Astrocyte of the spinal cord (primary cell): Measurements from ENCODE around the gene HIVEP3.

Experiments used
- DNase-seq: peaks from one replicate; pipeline ENCODE4 v3.0.0; 2011; ENCODE audit warnings: low read depth, low spot score
- H3K4me3 ChIP-seq: 2 replicates; pipeline ENCODE4 v1.5.1; 2011; ENCODE audit warnings: low read depth, mild to moderate bottlenecking, low read length, moderate library complexity
- CTCF ChIP-seq: IDR thresholded peaks from 2 replicates; pipeline ENCODE4 v1.5.1; 2012; ENCODE audit warnings: low read depth, mild to moderate bottlenecking, low read length, inconsistent platforms
- in situ Hi-C: cut with HindIII; loops from 2 replicates; pipeline ENCODE4 v1.10.0; 2017; ENCODE audit warnings: low sequenced_read_pairs

HIVEP3 gene

GRCh38 chr1:41878495-41878894 is 40.2 kb downstream of the HIVEP3 start:
- H3K4me3 ChIP-seq, result no peak overlapping the region
- TF ChIP-seq CTCF, result no peak
- in situ Hi-C loops, result no loop called here
- no peak for DNase-seq

GRCh38 chr1:41876576-41877445 is 41.9 kb downstream of the HIVEP3 start:
- H3K4me3 ChIP-seq, result no peak overlapping the region

GRCh38 chr1:41875487-41875886 is 43.2 kb downstream of the HIVEP3 start:
- in situ Hi-C loops, result no loop called here
- no peak overlapping the region for H3K4me3 ChIP-seq
- no peak for TF ChIP-seq CTCF
- no peak for DNase-seq

More at GRCh38 chr1:41876576-41877445, 41.9 kb downstream of the HIVEP3 start:
- TF ChIP-seq CTCF, result no peak
- DNase-seq, result no peak
- in situ Hi-C loops, result no loop called here

GRCh38 chr1:41874903-41875411 is 43.8 kb downstream of the HIVEP3 start:
- in situ Hi-C loops, result no loop called here
- no peak for DNase-seq
- no peak overlapping the region for H3K4me3 ChIP-seq
- TF ChIP-seq CTCF, result no peak

GRCh38 chr1:41874151-41874719 is 44.5 kb downstream of the HIVEP3 start:
- no peak overlapping the region for H3K4me3 ChIP-seq
- in situ Hi-C loops, result no loop called here
- no peak for DNase-seq
- TF ChIP-seq CTCF, result no peak

GRCh38 chr1:41872074-41872473 is 46.6 kb downstream of the HIVEP3 start:
- no peak overlapping the region for H3K4me3 ChIP-seq
- no peak for TF ChIP-seq CTCF
- DNase-seq, result no peak
- in situ Hi-C loops, result no loop called here
